Stimulated activated CD8-positive, alpha-beta memory T cell treated with anti-CD3 and anti-CD28 coated beads, Interleukin-7, amount 100 ng/mL, for 48 hours (primary cell): Measurements from ENCODE around the gene SMC1B.

Source experiments
- DNase-seq, 2 donors: peaks; one replicate each; pipeline ENCODE4 v3.0.0-alpha.2; 2020; ENCODE audit warnings: low read depth in 1 of 2; ENCODE audit errors: extremely low read depth in 1 of 2

SMC1B gene

GRCh38 chr22:45322873-45323525 lies 90.4 kb downstream of the SMC1B start:
- no peak for DNase-seq

- DNase-seq = no peak
These were observed 91.6 kb downstream of the SMC1B start for GRCh38 chr22:45321827-45322226.

- no peak for DNase-seq
These were observed 92.9 kb downstream of the SMC1B start for GRCh38 chr22:45320357-45320976.

- no peak for DNase-seq
These were observed 94.1 kb downstream of the SMC1B start for GRCh38 chr22:45319324-45319685.

GRCh38 chr22:45318558-45319323 lies 94.7 kb downstream of the SMC1B start:
- no peak for DNase-seq

- peak; percentile 43 to 81 for DNase-seq
These were observed 95.2 kb downstream of the SMC1B start for GRCh38 chr22:45318168-45318557.

- DNase-seq = no peak
These were observed 95.7 kb downstream of the SMC1B start for GRCh38 chr22:45317551-45318167.

- no peak for DNase-seq
These were observed 96.4 kb downstream of the SMC1B start for GRCh38 chr22:45316796-45317526.

GRCh38 chr22:45314786-45315185 lies 98.6 kb downstream of the SMC1B start:
- no peak for DNase-seq

GRCh38 chr22:45314054-45314721 lies 99.2 kb downstream of the SMC1B start:
- DNase-seq = no peak

GRCh38 chr22:45312856-45313255 lies 100.5 kb downstream of the SMC1B start:
- no peak for DNase-seq

- DNase-seq = no peak
These were observed 101.0 kb downstream of the SMC1B start for GRCh38 chr22:45312415-45312814.

- DNase-seq = no peak
These were observed 102.3 kb downstream of the SMC1B start for GRCh38 chr22:45310977-45311531.

GRCh38 chr22:45310331-45310976 lies 102.9 kb downstream of the SMC1B start:
- no peak for DNase-seq

GRCh38 chr22:45309422-45310227 lies 103.8 kb downstream of the SMC1B start, which contains the start of gene FAM118A:
Gene FAM118A (plus strand): TSS chr22:45309934. CDS start chr22:45322380, 12,446 bp downstream.
- DNase-seq = peak; percentile 80 to 96

- DNase-seq = no peak
These were observed 104.4 kb downstream of the SMC1B start for GRCh38 chr22:45308957-45309421.

GRCh38 chr22:45308391-45308956 lies 104.9 kb downstream of the SMC1B start:
- no peak for DNase-seq

GRCh38 chr22:45306139-45306538 lies 107.3 kb downstream of the SMC1B start:
- DNase-seq = no peak
